OCI-LY1 (cell line): ENCODE results near the gene ZBTB7C.

ENCODE experiments used
- H2AFZ ChIP-seq: fragments of 200-600 bp; sonication (generic), shearing (Covaris generic); 2 replicates; pipeline ENCODE4 v1.6.0; 2014; ENCODE audit warnings: antibody characterized with exemption, mild to moderate bottlenecking, low read length
- H3F3A ChIP-seq: fragments of 200-600 bp; sonication (generic), shearing (Covaris generic); 2 replicates; pipeline ENCODE4 v1.6.0; 2014; ENCODE audit warnings: mild to moderate bottlenecking, antibody characterized with exemption, low read length, moderate library complexity; ENCODE audit not compliant: insufficient read depth
- H3K27ac ChIP-seq: fragments of 200-600 bp; sonication (generic); 2 replicates; pipeline ENCODE4 v1.5.1; 2014; ENCODE audit warnings: low read length, mixed run types, mild to moderate bottlenecking, low read depth; ENCODE audit not compliant: poor library complexity, severe bottlenecking
- H3K27me3 ChIP-seq: fragments of 200-600 bp; sonication (generic); 2 replicates; pipeline ENCODE4 v1.6.0; 2014; ENCODE audit warnings: antibody characterized with exemption, mild to moderate bottlenecking, low read length, moderate library complexity; ENCODE audit not compliant: insufficient read depth
- H3K36me3 ChIP-seq: fragments of 200-600 bp; sonication (generic); 2 replicates; pipeline ENCODE4 v1.6.1; 2014; ENCODE audit warnings: mild to moderate bottlenecking, antibody characterized with exemption, low read length, moderate library complexity, mixed read lengths; ENCODE audit not compliant: insufficient read depth
- H3K4me1 ChIP-seq: fragments of 200-600 bp; sonication (generic); 2 replicates; pipeline ENCODE4 v1.5.1; 2014; ENCODE audit warnings: mild to moderate bottlenecking, low read length, moderate library complexity; ENCODE audit not compliant: insufficient read depth, severe bottlenecking
- H3K4me2 ChIP-seq: fragments of 200-600 bp; sonication (generic), shearing (Covaris generic); 2 replicates; pipeline ENCODE4 v1.6.1; 2014; ENCODE audit warnings: low read length
- H3K4me3 ChIP-seq: fragments of 200-600 bp; sonication (generic); 2 replicates; pipeline ENCODE4 v1.5.1; 2014; ENCODE audit warnings: low read length, low read depth, mild to moderate bottlenecking, mixed read lengths; ENCODE audit not compliant: poor library complexity, severe bottlenecking
- H3K79me2 ChIP-seq: fragments of 200-600 bp; shearing (Covaris generic); 2 replicates; pipeline ENCODE4 v1.6.1; 2016; ENCODE audit warnings: mixed run types, low read length, mixed read lengths; ENCODE audit not compliant: insufficient read depth
- H3K9ac ChIP-seq: fragments of 200-600 bp; sonication (generic), shearing (Covaris generic); 2 replicates; pipeline ENCODE4 v1.6.1; 2014; ENCODE audit warnings: mild to moderate bottlenecking, low read length, mixed read lengths
- H3K9me2 ChIP-seq: fragments of 200-600 bp; sonication (generic), shearing (Covaris generic); 2 replicates; pipeline ENCODE4 v1.6.1; 2014; ENCODE audit warnings: low read depth, mild to moderate bottlenecking, low read length, mixed read lengths
- H3K9me3 ChIP-seq: fragments of 200-600 bp; shearing (Covaris generic); 2 replicates; pipeline ENCODE4 v1.6.1; 2014; ENCODE audit warnings: low read length, mixed read lengths
- H4K20me1 ChIP-seq: fragments of 200-600 bp; sonication (generic), shearing (Covaris generic); 2 replicates; pipeline ENCODE4 v1.6.0; 2016; ENCODE audit warnings: mild to moderate bottlenecking, low read length; ENCODE audit not compliant: insufficient read depth
- EZH2 ChIP-seq: fragments of 200-600 bp; sonication (generic), shearing (Covaris generic); IDR thresholded peaks from 2 replicates; pipeline ENCODE4 v1.8.0; 2017; ENCODE audit warnings: borderline replicate concordance, mixed run types, mild to moderate bottlenecking, antibody characterized with exemption, low read length, moderate library complexity, mixed read lengths
- TF ChIP-seq, protein P1 (sequence below): fragments of 200-600 bp; sonication (generic), shearing (Covaris generic); IDR thresholded peaks from 2 replicates; pipeline ENCODE4 v1.5.1; 2017; ENCODE audit warnings: mild to moderate bottlenecking, antibody characterized with exemption, low read length, moderate library complexity, mixed read lengths

The ZBTB7C gene

GRCh38 chr18:47984991-47985390 is 424.2 kb downstream of the ZBTB7C start:
- H3K4me1 ChIP-seq: no peaks in the 10 kb centered on the region
- H3K9me3 ChIP-seq: no peaks in the 10 kb centered on the region
- no peaks in the 10 kb centered on the region for H3K27me3 ChIP-seq
- no peaks in the 10 kb centered on the region for H4K20me1 ChIP-seq
- TF ChIP-seq, protein P1, sequence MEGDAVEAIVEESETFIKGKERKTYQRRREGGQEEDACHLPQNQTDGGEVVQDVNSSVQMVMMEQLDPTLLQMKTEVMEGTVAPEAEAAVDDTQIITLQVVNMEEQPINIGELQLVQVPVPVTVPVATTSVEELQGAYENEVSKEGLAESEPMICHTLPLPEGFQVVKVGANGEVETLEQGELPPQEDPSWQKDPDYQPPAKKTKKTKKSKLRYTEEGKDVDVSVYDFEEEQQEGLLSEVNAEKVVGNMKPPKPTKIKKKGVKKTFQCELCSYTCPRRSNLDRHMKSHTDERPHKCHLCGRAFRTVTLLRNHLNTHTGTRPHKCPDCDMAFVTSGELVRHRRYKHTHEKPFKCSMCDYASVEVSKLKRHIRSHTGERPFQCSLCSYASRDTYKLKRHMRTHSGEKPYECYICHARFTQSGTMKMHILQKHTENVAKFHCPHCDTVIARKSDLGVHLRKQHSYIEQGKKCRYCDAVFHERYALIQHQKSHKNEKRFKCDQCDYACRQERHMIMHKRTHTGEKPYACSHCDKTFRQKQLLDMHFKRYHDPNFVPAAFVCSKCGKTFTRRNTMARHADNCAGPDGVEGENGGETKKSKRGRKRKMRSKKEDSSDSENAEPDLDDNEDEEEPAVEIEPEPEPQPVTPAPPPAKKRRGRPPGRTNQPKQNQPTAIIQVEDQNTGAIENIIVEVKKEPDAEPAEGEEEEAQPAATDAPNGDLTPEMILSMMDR: no peak
- no peak for TF ChIP-seq EZH2
- H3K9ac ChIP-seq: no peak overlapping the region
- H3K27ac ChIP-seq: no peak overlapping the region
- H3K4me2 ChIP-seq: no peak overlapping the region
- H3F3A ChIP-seq: no peaks in the 10 kb centered on the region
- no peak overlapping the region for H3K4me3 ChIP-seq
- H3K36me3 ChIP-seq: no peaks in the 10 kb centered on the region
- no peaks in the 10 kb centered on the region for H3K79me2 ChIP-seq
- no peaks in the 10 kb centered on the region for H3K9me2 ChIP-seq
- H2AFZ ChIP-seq: no peak overlapping the region

DNA sequence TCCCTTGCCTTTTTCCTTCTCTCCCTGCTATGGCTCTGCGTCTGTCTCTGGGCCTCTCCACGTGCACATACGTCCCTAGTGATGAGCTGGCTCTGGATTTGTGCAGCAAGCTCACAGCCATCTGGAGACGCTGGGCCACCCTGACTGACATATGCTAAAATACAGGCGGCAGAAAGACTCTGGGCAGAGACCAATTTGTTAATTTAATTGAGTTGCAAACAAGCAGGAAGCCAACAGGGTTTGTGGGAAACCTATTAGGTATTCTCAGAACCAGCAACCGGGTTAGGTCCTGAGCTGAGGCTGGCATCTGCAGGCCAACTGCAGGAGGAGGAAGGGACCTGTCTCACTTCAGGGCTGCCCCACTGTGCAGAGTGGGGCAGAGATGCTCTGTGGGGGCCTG is 425.2 kb downstream of the ZBTB7C start:
- TF ChIP-seq, protein P1: no peak
- TF ChIP-seq EZH2: no peak
- Histone ChIP-seq H3K9me3 (no peaks in the 10 kb centered on the region), H3K4me1 (no peaks in the 10 kb centered on the region)

GRCh38 chr18:47983055-47983454 is 426.1 kb downstream of the ZBTB7C start:
- H3F3A ChIP-seq: no peaks in the 10 kb centered on the region
- H3K27me3 ChIP-seq: no peaks in the 10 kb centered on the region
- H3K9me3 ChIP-seq: no peaks in the 10 kb centered on the region
- H3K4me3 ChIP-seq: no peak overlapping the region
- TF ChIP-seq EZH2: no peak
- TF ChIP-seq, protein P1: no peak
- H3K4me2 ChIP-seq: no peak overlapping the region
- no peaks in the 10 kb centered on the region for H3K79me2 ChIP-seq
- no peak overlapping the region for H3K27ac ChIP-seq
- no peaks in the 10 kb centered on the region for H4K20me1 ChIP-seq
- no peak overlapping the region for H3K9ac ChIP-seq
- H3K4me1 ChIP-seq: no peaks in the 10 kb centered on the region
- H2AFZ ChIP-seq: no peak overlapping the region
- H3K36me3 ChIP-seq: no peaks in the 10 kb centered on the region
- H3K9me2 ChIP-seq: no peaks in the 10 kb centered on the region

More for the DNA sequence above, 425.2 kb downstream of the ZBTB7C start:
- Histone ChIP-seq H3K9me2 (no peaks in the 10 kb centered on the region), H3K27ac (no peak overlapping the region), H3K9ac (no peak overlapping the region), H3K4me3 (no peak overlapping the region), H3K27me3 (no peaks in the 10 kb centered on the region), H3K36me3 (no peaks in the 10 kb centered on the region), H3K79me2 (no peaks in the 10 kb centered on the region), H4K20me1 (no peaks in the 10 kb centered on the region), H3F3A (no peaks in the 10 kb centered on the region), H3K4me2 (no peak overlapping the region), H2AFZ (no peak overlapping the region)
